Measurements from ENCODE around the gene USP6NL. TPM values are rescaled to one million over a fixed set of nuclear protein-coding genes. Genes with fewer than 3 reads are reported as not detected.
A peak's percentile ranks its signal among the peaks of the same experiment; 100 is the strongest.

USP6NL gene
- total and polyA plus RNA-seq, 9 of the 15 experiments (the other 6 are each of a cell fraction or from before 2014, with no cell fraction given), result 3.2 to 26.6 (median 19.8) TPM

DNA sequence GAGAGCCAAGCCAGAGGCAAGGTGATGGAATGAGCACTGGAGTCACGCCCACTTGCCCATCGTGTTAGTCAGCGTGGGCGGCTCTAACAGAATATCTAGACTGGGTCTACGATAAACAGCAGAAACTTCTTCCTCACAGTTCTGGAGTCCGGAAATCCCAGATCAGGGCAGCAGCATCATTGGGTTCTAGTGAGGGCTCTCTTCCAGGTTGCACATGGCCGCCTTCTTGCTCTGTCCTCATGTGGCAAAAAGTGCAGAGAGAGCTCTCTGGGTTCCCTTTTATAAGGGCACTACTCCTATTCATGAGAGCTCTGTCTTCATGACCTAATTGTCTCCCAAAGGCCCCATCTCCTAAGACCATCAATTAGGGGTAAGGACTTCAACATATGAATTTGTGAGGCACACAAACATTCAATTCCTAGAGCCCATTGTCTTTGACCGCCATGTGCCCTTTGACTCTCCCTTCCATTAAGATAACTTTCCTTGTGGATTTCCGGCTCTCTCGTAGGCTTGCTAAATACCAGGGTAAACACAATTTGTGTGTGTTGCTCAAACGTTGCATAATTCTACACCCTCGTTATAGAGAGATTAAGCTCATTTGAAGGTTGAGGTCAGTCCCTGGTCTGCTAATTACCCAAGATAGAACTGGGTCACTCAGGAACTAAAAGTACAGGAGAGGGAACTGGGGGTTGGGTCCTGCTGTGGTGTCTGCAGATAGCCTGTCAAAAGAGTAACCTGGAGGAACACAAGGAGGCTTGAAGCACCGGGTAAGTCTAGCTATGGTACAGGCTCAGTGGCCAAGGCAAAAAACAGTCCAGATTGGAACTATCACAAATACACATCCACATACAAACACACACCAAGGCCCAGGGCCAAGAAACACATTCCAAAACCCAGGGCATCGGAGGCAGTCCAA lies 28.7 kb upstream of the USP6NL start (continued):
- TF ChIP-seq MYBL2 (IDR thresholded peaks at IDR 0.05; ENCODE audit: low read depth), result no peak
- TF ChIP-seq MYBL2 (CRISPR knock-in tag; IDR thresholded peaks at IDR 0.05; ENCODE audit: borderline replicate concordance), result no peak
- TF ChIP-seq DDX20 (tag; IDR thresholded peaks at IDR 0.05; ENCODE audit: low read depth), result 0 out of 2 replicates have a peak, but pooled peaks have one; percentile 17
- peak; percentile 84 for TF ChIP-seq ZNF584 (CRISPR knock-in tag; IDR thresholded peaks at IDR 0.05; ENCODE audit: low read depth)
- 0 out of 2 replicates have a peak, but pooled peaks have one; percentile 63 for TF ChIP-seq L3MBTL2 (IDR thresholded peaks at IDR 0.05)
- TF ChIP-seq ZNF75A (CRISPR knock-in tag; IDR thresholded peaks at IDR 0.05), result no peak
- TF ChIP-seq NR4A1 (CRISPR knock-in tag; IDR thresholded peaks at IDR 0.05), result no peak
- peak; percentile 81; the same call in 1 of the 2 replicates for TF ChIP-seq NR4A1 (tag; IDR thresholded peaks at IDR 0.05)
- peak; percentile 47; the same call in 1 of the 2 replicates for TF ChIP-seq SMARCE1 (IDR thresholded peaks at IDR 0.05)
- TF ChIP-seq TAL1 (IDR thresholded peaks at IDR 0.05), result peak; percentile 71
- TF ChIP-seq SMAD4 (CRISPR knock-in tag; conservative IDR thresholded peaks at IDR 0.05), result peak; percentile 80
- TF ChIP-seq POLR2H (tag; IDR thresholded peaks at IDR 0.05; ENCODE audit: low read depth), result 0 out of 2 replicates have a peak, but pooled peaks have one; percentile 26
- TF ChIP-seq ZNF41 (CRISPR knock-in tag; conservative IDR thresholded peaks at IDR 0.05), result no peak
- TF ChIP-seq ZNF124 (CRISPR knock-in tag; IDR thresholded peaks at IDR 0.05), result no peak
- TF ChIP-seq ETV1 (tag; conservative IDR thresholded peaks at IDR 0.05; ENCODE audit: low read depth), result peak; percentile 63; the same call in 1 of the 2 replicates
- peak; percentile 98 for TF ChIP-seq CEBPG (CRISPR knock-in tag; IDR thresholded peaks at IDR 0.05)
- TF ChIP-seq CEBPG (tag; conservative IDR thresholded peaks at IDR 0.05 in 1 of 2, IDR thresholded peaks at IDR 0.05 in 1 of 2), result peak; percentile 87 to 99
- peak in 1 of 2 experiments; percentile 65; a peak in 1 of 4 replicates for TF ChIP-seq RCOR1 (IDR thresholded peaks at IDR 0.05; ENCODE audit: borderline replicate concordance in 1 of 2, low read depth in 2 of 2, low read length in 2 of 2)
